CD4-positive, alpha-beta T cell treated with Interleukin-6 for 4 hours (primary cell): ENCODE measurements around the gene NOS3.
"Not testable (repeated sequence)": the region's sequence is repeated elsewhere in the genome, so short reads cannot be mapped to it uniquely, and the experiment has no call there.

Experiments used
- DNase-seq: peaks from one replicate; pipeline ENCODE4 v3.0.0-alpha.2; 2020; ENCODE audit warnings: mixed read lengths

The NOS3 gene

DNA sequence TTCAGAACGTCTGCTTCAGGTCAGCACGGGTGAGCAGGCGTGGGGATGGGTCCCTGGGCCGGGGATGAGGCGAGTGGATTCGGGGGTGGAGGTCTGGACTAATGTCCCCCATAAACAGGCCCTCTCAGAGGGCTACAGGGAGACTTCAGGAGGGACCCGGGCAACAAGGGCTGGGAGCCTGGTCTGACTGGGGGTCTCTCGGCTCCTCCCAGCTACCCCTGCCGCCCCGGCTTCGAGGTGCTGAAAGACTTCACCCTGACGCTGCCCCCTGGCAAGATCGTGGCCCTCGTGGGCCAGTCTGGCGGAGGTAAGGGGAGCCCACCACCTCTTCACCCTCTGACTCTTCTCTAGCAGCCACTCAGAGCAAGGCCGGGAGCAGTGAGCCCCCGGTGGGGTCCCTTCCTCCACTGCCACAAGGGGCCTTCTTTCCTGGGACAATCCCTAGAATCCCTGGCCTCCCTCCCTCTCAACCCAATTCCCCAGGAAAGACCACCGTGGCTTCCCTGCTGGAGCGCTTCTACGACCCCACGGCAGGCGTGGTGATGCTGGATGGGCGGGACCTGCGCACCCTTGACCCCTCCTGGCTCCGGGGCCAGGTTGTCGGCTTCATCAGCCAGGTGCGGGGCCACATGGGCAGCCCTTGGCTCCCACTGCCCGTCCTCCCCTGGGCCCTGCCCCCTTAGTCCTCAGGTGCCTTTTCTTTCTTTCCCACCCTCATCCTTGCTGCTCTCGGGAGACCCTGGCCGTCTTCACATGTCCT lies 50.0 kb downstream of the NOS3 start:
- DNase-seq: no peak

DNA sequence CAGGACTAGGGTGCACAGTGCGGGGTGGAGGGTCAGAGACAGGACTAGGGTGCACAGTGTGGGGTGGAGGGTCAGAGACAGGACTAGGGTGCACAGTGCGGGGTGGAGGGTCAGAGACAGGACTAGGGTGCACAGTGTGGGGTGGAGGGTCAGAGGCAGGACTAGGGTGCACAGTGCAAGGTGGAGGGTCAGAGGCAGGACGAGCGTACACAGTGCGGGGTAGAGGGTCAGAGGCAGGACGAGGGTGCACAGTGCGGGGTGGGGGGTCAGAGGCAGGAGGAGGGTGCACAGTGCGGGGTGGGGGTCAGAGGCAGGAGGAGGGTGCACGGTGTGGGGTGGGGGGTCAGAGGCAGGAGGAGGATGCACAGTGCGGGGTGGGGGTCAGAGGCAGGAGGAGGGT lies 52.6 kb downstream of the NOS3 start:
- not testable (repeated sequence) for DNase-seq

DNA sequence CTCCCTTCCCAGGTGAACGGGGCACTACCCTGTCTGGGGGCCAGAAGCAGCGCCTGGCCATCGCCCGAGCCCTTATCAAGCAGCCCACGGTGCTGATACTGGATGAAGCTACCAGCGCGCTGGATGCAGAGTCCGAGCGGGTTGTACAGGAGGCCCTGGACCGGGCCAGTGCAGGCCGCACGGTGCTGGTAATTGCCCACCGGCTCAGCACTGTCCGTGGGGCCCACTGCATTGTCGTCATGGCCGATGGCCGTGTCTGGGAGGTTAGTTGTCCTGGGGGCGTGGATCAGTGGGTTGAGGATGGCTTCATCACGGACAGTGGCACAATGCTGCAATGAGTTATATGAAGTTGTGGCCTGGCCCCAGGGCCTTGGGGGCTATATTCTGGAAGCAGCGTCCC lies 53.1 kb downstream of the NOS3 start:
- DNase-seq: no peak

DNA sequence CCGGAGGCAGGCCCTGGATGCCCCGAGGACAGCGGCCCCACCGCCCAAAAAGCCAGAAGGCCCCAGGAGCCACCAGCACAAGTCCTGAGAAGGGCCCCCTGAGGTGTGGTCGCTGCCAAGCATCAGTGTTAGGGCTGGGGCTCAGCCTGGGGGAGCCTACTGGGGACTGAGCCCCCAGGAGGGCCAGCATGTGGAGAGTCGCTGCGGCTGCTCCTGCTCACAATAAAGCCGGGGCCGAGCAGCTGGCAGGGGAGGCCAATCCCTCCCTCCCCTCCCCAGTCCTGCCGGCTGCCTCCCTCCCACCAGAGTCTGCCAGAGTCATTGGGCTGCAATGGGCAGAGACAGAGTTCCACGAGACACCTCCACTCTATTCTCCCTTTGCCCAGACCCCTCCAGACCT lies 54.4 kb downstream of the NOS3 start:
- DNase-seq: no peak

DNA sequence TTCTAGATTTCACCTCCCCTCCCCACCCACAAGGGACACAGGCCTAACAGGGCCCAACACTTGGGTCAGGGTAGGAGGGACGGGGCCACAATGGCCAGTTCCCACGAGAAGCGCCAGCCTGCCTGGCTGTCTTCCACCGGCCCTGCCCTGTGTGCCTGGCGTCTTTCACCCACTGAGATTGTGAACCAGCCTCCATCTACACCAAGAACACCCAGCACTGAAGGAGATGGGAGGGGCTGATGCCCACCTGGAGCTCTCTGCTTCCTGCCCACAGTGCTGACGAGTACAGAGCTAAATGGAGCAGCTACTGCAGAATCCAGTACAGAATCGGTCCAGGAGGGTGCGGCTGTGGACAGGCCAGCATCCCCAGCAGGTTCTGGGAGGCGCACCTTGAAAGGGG lies 55.1 kb downstream of the NOS3 start:
- DNase-seq: no peak

DNA sequence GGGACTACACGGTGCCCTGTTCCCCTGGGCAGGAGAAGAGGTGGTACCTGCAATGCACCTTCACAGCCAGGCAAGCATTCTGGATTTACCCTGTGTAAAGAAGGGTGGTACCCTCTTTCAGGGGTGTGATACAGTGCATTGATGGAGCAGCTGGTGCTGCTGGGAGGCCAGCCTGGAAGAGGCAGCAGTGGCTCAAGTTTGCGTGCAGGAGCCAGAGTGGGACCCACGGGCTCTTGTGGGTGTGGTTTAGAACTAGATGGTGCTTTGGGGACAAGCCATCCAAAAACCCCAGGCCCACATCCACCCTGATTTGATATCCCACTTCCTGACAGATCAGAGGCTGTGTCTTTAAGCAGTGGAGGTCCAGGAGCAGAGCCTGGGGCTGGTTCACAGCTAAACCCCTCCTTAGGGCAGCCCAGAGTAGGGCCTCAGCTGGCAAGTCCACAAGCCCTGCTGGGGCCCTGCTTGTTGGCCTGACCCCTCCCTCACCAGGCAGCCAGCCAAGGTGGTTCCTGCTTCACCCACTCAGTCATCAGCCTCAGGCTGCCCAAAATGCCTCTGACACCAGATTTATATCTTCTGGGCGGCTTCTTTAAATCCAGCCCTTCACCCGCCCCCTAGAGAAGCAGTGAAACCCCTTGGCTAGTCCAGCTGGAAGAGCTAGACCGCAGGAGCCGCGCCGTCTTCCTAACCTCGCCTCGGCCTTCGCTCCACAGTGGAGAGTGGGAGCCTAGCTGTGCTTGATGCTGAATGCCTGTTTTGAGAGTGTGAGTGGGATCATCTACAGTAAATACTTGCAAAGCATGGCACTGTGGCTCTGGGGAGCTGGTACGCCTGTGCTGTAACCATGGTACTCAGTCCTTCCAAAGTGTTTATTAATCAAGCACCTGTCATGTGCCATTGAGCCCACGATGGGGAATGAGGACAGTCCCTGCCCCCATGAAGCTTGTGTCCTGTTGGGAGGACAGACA lies 56.1 kb downstream of the NOS3 start:
- DNase-seq: no peak

DNA sequence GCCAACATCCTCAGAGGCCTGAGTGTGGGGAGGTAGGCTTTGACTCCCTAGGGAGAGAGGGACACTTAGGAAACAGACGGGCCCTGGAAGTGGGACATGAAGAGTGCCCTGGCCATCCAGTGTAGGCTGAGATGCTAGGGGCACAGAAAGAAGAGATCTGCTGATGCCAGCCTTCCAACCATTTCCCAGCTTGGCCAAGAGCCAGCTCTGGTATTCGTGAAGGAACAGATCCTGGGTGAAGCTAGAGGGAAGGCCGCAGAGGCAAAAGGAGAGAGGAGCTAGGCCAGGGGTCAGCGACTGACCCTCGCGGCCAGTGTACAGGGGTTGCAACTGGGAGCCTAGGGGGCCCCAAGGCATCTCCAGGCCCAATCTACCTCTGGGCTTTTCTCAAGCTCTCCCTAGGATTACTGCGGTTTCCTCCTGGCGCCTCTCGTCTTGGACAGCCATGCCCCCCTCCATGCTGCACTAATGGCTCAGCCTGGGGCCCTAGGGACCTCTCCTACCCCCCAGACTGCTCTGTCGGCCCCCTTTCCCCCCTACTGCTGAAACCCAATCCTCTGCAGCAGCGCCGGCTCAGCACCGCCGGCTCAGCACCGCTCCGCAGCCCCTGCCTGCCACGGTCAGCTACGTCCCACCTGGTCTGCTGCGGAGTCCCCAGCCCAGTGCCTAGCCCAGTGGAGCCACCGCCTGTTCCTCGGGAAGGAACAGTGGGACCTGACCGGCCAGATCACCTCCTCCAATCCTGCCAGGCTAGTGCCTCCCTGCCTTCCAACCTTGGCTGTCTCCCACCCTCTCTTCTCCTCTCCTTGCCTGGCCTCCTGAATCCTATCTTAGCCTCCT lies 57.4 kb downstream of the NOS3 start, which contains the start of gene ASIC3:
ASIC3 (plus strand) TSS at position 556 of the 840 bp plus-strand sequence. CDS start 355 bp downstream, outside the sequence.
- DNase-seq: no peak

DNA sequence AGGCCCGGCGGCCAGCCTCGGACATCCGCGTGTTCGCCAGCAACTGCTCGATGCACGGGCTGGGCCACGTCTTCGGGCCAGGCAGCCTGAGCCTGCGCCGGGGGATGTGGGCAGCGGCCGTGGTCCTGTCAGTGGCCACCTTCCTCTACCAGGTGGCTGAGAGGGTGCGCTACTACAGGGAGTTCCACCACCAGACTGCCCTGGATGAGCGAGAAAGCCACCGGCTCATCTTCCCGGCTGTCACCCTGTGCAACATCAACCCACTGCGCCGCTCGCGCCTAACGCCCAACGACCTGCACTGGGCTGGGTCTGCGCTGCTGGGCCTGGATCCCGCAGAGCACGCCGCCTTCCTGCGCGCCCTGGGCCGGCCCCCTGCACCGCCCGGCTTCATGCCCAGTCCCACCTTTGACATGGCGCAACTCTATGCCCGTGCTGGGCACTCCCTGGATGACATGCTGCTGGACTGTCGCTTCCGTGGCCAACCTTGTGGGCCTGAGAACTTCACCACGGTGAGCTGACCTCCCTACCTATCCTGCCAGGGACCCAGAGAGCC lies 58.2 kb downstream of the NOS3 start:
- DNase-seq: no peak

DNA sequence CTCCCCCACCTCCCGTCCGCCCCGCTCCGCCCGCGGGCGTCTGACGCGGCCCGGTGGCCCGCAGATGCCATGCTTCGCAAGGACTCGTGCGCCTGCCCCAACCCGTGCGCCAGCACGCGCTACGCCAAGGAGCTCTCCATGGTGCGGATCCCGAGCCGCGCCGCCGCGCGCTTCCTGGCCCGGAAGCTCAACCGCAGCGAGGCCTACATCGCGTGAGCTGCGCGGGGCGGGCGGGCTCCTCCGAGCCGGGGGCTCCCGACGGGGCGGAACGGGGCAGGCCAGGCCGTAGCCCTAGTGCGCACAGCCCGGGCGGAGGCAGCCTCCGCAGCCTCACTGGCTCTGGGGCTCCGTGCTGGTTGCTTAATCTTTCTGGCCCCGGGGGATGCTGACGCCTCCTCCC lies 60.3 kb downstream of the NOS3 start:
- peak; percentile 63 for DNase-seq

DNA sequence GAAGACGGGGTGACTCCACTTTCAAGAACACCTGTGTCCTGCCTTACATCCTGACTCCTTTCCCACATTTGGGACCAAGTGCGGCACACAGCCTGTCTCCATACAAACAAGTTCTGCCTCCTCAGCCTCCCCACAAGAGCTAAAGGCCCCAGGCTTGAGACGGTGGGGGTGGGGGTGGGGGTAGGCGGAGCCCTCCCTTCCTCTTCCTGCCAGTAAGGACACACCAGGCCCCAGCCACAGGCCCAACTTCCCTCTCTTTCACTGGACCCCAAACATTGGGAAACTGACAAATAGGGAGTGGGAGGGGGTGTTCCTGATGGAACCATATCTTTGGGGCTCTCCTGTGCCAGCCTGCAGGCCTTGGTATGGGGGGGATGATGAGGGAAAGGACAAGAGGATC lies 62.3 kb downstream of the NOS3 start:
- DNase-seq: no peak

DNA sequence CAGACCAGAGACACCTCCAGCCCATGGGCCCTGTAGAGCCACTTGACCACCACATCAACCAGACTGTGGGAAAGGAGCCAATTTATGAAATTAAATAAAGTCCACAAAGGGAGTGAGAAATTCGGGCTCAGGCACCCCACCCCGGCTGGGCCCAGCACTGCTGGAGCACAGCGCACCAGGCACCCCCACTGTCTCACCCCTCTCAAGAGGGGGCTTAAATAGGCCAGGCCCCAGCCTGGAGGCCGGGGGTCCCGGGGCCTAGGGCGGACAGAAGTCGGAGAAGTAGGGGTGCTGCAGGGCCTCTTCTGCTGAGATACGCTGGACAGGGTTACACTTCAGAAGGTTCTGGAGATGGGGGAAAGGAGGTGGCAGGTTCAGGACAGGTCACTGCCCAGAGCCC lies 62.9 kb downstream of the NOS3 start:
- DNase-seq: no peak

DNA sequence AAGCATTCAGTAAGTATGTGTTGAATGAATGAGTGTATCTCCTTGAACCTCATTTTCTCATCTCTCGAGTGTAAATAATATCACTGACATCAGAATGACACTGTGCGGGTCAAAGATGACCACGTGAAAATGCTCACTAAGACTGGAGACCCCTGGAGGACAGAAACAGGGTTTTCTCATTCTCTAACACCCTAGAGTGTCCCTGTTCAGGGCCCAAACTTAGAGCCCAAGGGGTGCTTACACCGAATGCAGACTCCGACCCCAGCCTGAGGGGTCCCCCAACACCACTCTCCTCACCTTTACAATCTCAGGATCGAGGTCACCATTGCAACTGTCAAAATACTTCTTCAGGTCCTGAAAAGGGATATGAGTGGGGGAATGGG lies 65.5 kb downstream of the NOS3 start:
- DNase-seq: no peak

DNA sequence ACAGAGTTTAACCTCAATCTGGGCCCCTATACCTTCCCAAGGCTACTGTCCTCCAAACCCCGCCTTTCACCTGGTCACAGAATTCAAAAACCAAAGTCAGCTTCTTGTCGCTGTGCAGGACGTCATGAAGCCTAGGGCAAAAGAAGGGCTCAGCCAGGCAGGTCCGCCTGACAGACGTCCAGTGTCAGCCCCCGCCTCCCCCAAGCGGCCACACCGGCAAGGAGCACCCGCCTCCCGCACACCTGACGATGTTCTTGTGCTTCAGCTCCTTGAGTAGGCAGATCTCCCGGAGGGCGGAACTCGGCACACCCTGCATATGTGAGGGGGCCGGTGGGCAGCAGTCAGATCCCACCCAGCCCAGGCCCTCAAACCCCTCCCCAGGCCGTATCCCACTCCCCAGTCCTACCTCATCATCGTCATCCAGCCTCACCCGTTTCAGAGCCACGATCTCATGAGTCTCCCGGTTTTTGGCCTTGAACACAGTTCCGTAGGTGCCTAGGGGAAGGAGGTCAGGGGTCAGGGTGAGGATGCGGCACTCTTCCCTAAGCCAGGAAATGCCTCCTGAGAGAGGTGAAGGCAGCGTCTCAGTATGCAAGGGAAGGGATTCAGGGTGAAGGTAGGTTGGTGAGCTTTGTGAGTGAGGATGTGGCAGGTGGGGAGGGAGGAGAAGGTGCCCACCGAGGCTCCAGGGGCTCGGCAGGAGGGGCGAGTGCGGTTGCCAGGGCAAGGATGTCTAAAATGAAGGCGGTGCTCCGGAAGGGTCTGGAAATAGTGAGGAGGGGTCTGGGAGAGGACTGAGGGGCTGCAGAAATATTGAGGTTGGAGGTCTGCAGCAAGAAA lies 66.1 kb downstream of the NOS3 start:
- no peak for DNase-seq

DNA sequence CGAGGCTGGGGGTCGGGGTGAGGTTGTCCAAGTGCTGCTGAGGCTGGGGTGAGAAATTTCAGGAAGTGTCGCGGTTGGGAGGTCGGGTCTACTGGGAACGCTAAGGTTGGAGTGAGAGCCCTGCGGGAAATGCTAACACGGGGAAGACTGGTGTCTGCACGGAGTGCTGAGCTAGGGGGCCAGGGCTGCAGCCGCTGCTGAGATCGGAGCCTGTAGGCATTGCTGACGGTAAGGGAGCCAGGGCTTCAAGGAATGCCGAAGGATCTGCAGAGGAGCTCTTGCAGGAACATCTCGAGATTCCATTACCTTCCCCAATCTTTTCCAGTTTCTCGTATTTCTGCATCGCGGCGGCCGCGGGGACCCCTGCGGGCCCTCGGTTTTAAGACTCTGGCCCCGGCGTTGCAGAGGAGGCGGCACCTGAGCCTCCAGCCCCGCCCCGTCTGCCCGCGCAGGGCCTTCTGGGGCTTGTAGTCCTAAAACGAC lies 66.7 kb downstream of the NOS3 start, which contains the start of gene CDK5:
CDK5 (minus strand) TSS at position 392 of the 483 bp plus-strand sequence; CDS start at position 343, 49 bp downstream.
- DNase-seq: no peak

DNA sequence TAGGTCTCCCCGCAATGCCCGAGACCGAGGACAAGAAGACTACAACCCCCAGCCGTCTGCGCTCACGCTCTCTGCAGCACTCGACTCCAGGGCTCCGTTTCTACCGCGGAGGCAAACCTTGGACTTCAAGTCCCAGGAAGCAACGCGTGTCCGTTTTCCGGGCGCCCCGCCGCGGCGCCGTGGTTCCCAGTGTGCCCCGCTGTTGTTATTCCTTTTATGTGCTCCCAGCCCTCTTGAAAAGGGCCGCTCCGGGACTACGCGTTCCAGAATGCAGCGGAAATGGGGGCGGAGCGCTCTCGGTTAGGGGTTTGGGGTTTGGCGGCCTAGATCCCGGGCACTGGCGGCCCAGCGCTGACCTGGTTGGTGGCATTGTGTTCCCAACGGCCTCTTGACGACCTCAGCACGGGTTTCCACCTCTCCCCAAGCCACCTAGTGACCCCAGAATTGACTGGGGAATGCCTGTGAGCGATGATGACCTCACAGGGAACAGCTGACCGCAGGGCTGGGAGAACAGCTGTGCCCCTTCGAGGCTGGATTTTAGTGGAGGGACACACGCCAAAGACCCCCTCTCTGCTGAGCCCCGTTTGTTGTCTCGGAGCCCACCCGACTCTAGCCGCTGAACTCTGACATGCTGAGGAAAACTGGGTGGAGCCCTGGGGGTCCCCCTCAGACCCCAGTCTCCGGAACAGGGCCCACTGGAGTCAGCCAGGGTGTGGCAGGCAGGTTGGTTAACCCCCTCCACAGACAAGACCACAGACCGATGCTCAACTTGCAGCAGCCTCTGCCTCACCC lies 67.4 kb downstream of the NOS3 start:
- DNase-seq: peak; percentile 98

DNA sequence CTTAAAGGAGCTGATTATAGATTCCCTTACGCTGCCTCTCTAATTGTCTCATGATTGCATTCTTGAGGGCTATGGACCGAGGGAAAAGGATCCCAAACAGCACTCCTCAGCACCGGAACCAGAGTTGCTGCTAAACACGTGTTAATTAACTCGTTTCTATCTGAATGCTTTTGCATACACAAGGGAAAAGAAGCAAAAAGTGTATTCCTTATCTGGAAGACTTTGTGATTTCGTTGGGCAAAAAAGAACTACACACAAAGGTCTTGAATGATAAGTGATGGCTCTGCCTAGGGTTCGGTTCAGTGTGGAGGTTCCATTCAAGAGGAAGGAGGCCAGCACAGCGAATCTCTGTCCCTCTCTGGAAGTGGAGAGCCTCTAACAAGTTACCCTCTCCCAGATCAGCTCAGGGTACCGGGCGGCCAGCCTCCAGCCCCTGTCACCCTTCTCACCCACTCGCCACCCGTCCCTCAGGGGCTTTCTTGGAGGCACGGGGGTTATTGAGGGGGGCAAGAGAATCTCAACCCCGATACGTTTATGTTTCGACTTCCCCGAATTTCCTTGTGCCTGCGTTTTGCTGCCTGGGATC lies 68.1 kb downstream of the NOS3 start:
- DNase-seq: no peak

DNA sequence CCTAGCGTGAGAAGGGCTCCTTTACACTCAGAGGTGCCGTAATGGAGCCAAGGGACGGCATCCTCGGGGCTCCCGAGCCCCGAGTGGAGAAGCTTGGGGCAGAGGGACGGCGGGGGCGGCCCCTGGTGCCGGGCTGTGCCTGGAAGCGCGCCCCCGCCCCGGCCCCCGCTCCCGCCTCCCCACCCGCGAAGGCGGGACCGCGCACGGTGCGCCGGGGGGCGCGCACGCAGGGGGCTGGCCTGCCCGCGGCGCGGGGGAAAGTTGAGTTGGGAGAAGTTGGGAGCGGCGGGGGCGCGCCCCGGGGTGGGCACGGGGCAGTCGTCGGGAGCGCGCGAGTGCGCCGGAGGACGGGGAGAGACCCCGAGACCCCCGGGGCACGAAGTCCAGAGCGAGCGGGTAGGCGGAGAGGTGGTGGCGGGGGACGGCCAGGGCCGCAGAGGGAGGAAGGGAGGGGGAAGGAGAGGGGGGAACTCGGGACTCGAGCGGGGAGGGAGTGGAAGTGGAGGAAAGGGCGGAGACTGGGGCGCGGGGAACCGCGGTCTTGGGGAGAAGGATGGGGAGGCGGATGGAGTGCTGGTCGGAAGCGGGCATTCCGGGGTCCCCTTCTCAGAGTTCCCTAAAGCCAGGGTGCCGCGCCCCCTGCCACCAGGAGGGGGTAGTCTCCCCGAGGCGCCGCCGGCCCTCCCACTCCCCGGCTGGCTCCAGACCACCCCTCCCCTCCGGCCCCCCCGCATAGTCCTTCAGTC lies 68.7 kb downstream of the NOS3 start, which contains the start of gene SLC4A2:
SLC4A2 (plus strand) TSS at position 223 of the 746 bp plus-strand sequence. CDS start 2,399 bp downstream, outside the sequence.
- peak; percentile 80 for DNase-seq

DNA sequence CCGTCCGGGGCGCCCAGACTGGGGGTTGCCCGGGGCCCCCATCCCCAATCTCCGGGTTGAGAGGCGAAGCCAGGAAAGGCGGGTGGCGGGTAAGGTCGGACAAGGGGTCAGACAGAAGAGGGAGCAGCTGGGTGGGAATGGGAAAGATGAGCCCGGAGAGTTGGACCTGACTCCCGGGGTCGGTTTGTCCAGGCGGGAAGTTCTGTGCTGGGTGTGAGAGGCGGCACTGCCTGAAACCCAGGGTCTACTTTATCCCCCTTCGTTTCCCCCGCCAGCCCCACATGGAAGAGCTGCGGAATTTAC lies 69.2 kb downstream of the NOS3 start:
- no peak for DNase-seq
